Transverse colon (tissue), 4 donors: ENCODE results near the gene MMD. TPM values are rescaled to one million over a fixed set of nuclear protein-coding genes. Genes with fewer than 3 reads are reported as not detected.

ENCODE experiments used
- DNase-seq: peaks from one replicate; pipeline ENCODE4 v3.0.0-alpha.2; 2019
- H3K27ac ChIP-seq, 4 donors: fragments of 200-600 bp; sonication (generic); 2 replicates each; pipeline ENCODE4 v1.5.1; 2016 to 2018; ENCODE audit warnings: inconsistent platforms in 4 of 4
- H3K27me3 ChIP-seq: fragments of 200-600 bp; sonication (generic); 2 replicates; pipeline ENCODE4 v1.5.1; 2017; ENCODE audit warnings: inconsistent platforms
- H3K36me3 ChIP-seq, 4 donors: fragments of 200-600 bp; sonication (generic); 2 replicates each; pipeline ENCODE4 v1.5.1; 2017 to 2019; ENCODE audit warnings: inconsistent platforms in 4 of 4
- H3K4me1 ChIP-seq, 4 donors: fragments of 200-600 bp; sonication (generic); 2 replicates each; pipeline ENCODE4 v1.5.1; 2017 to 2020; ENCODE audit warnings: inconsistent platforms in 4 of 4
- H3K4me3 ChIP-seq, 4 donors: fragments of 200-600 bp; sonication (generic); 1 replicate in 1 of 4; 2 replicates in 3 of 4; pipeline versions ENCODE4 v1.5.1 to v1.6.1; 2017 to 2019; ENCODE audit warnings: inconsistent platforms in 4 of 4
- H3K9me3 ChIP-seq, 2 donors: fragments of 200-600 bp; sonication (generic); 2 replicates each; pipeline ENCODE4 v1.5.1; 2017 to 2019; ENCODE audit warnings: inconsistent platforms in 2 of 2
- CTCF ChIP-seq, 5 experiments: fragments of 200-600 bp in 3 of 5; fragments of 450-650 bp in 2 of 5; sonication (generic) in 3 of 5; IDR thresholded peaks; 1 replicate in 2 of 5; 2 replicates in 3 of 5; pipeline ENCODE4 v1.5.1; 2016 to 2017; ENCODE audit warnings: antibody characterized with exemption in 5 of 5, inconsistent platforms in 3 of 5, mild to moderate bottlenecking in 2 of 5, moderate library complexity in 1 of 5
- EP300 ChIP-seq: sonication (generic); formaldehyde crosslinking; IDR thresholded peaks from one replicate; pipeline ENCODE4 v1.6.1; 2017; ENCODE audit warnings: antibody characterized with exemption, low read depth
- POLR2A ChIP-seq: fragments of 450-650 bp; IDR thresholded peaks from one replicate; pipeline ENCODE4 v1.6.1; 2016; ENCODE audit warnings: antibody characterized with exemption, mild to moderate bottlenecking, moderate library complexity
- POLR2AphosphoS5 ChIP-seq, 3 donors: sonication (generic); formaldehyde crosslinking; IDR thresholded peaks; one replicate each; pipeline ENCODE4 v1.6.1; 2016; ENCODE audit warnings: antibody characterized with exemption in 3 of 3
- WGBS, 2 donors: methylation state at CpG; one replicate each; pipeline ENCODE4 v1.1.5; 2018; ENCODE audit warnings: low coverage in 1 of 2; 5-methylcytosine and 5-hydroxymethylcytosine counted together
- in situ Hi-C, 4 donors: fragments of 200-750 bp; cut with MboI; loops; one replicate each; pipeline versions ENCODE4 v1.15.0 to v1.15.1; 2017; ENCODE audit warnings: low sequenced_read_pairs in 3 of 4, low pct_ligation_motif_present in 1 of 4, low pct_unique_long_range_greater_than_20kb in 1 of 4
- intact Hi-C: fragments of 100-400 bp; cut with DNase I; formaldehyde crosslinking; loops from one replicate; pipeline ENCODE4 v1.15.1; 2023; ENCODE audit warnings: low total_unique reads
- total RNA-seq, 4 donors: library from RNA; depleted of rRNA; stranded (reverse); fragments of >200 nt; gene quantifications; one replicate each; pipeline ENCODE4 v1.1.0, GENCODE V29; 2016

Gene MMD
- total RNA-seq, 4 donors from 2014 or later, result 4.8 to 18.9 (median 14.3) TPM

GRCh38 chr17:55384643-55385232 is 36.9 kb downstream of the MMD start:
- no peaks in the 10 kb centered on the region for H3K36me3 ChIP-seq
- no peak for TF ChIP-seq POLR2AphosphoS5 (IDR thresholded peaks at IDR 0.05)
- TF ChIP-seq CTCF (IDR thresholded peaks at IDR 0.05), result no peak
- TF ChIP-seq EP300, result no peak
- no peak for TF ChIP-seq POLR2A
- no peaks in the 10 kb centered on the region for H3K9me3 ChIP-seq
- in situ Hi-C loops, result no loop called here
- no peaks in the 10 kb centered on the region for H3K27me3 ChIP-seq
- WGBS, 2 donors, result 90 to 95% methylated on average over 3 to 10 of the region's 10 CpGs
- intact Hi-C loops, result no loop called here
- no peak overlapping the region for H3K4me3 ChIP-seq
- DNase-seq, result no peak
- H3K4me1 ChIP-seq, result no peaks in the 10 kb centered on the region
- H3K27ac ChIP-seq, result no peak overlapping the region

- WGBS, 2 donors, result 71 to 81% methylated on average over 2 to 7 of the region's 7 CpGs
- Histone ChIP-seq H3K4me3 (no peak overlapping the region), H3K27me3 (no peaks in the 10 kb centered on the region), H3K9me3 (no peaks in the 10 kb centered on the region), H3K27ac (no peak overlapping the region), H3K4me1 (no peaks in the 10 kb centered on the region), H3K36me3 (no peaks in the 10 kb centered on the region)
- in situ Hi-C loops (no loop called here), intact Hi-C loops (no loop called here)
- no peak for TF ChIP-seq POLR2AphosphoS5 (IDR thresholded peaks at IDR 0.05)
- no peak for TF ChIP-seq EP300
- no peak for TF ChIP-seq CTCF (IDR thresholded peaks at IDR 0.05)
- no peak for TF ChIP-seq POLR2A
- no peak for DNase-seq
Measured at GRCh38 chr17:55383771-55384642, 37.6 kb downstream of the MMD start.

- 80 to 95% methylated on average over 1 to 8 of the region's 8 CpGs for WGBS, 2 donors
- intact Hi-C loops, result no loop called here
- Histone ChIP-seq H3K27ac (no peak overlapping the region), H3K9me3 (no peaks in the 10 kb centered on the region), H3K36me3 (no peaks in the 10 kb centered on the region), H3K4me3 (no peak overlapping the region), H3K27me3 (no peaks in the 10 kb centered on the region), H3K4me1 (no peaks in the 10 kb centered on the region)
- TF ChIP-seq POLR2AphosphoS5 (IDR thresholded peaks at IDR 0.05) (no peak), POLR2A (no peak), CTCF (IDR thresholded peaks at IDR 0.05) (no peak), EP300 (no peak)
- in situ Hi-C loops, result no loop called here
- no peak for DNase-seq
Measured at GRCh38 chr17:55381017-55381770, 40.4 kb downstream of the MMD start.

- 92 to 95% methylated on average over 6 of the region's 6 CpGs for WGBS, 2 donors
- H3K4me3 ChIP-seq, result no peak overlapping the region
- no peaks in the 10 kb centered on the region for H3K9me3 ChIP-seq
- intact Hi-C loops, result no loop called here
- in situ Hi-C loops, result no loop called here
- no peaks in the 10 kb centered on the region for H3K4me1 ChIP-seq
- no peak for TF ChIP-seq CTCF (IDR thresholded peaks at IDR 0.05)
- TF ChIP-seq POLR2A, result no peak
- TF ChIP-seq POLR2AphosphoS5 (IDR thresholded peaks at IDR 0.05), result no peak
- no peak for TF ChIP-seq EP300
- no peaks in the 10 kb centered on the region for H3K36me3 ChIP-seq
- H3K27me3 ChIP-seq, result no peaks in the 10 kb centered on the region
- no peak overlapping the region for H3K27ac ChIP-seq
- no peak for DNase-seq
Measured at GRCh38 chr17:55377671-55378275, 43.9 kb downstream of the MMD start.
